ENCODE measurements around the gene SIRPG. TPM values are rescaled to one million over a fixed set of nuclear protein-coding genes. Genes with fewer than 3 reads are reported as not detected.

Gene SIRPG
- total and polyA plus RNA-seq, 8 donors, result 0.15 to 0.58 (median 0.34) TPM; not detected in 1

GRCh38 chr20:1672728-1673127 lies 15.1 kb upstream of the SIRPG start:
- H3K27ac ChIP-seq, result no peak overlapping the region
- H3K4me1 ChIP-seq, result no peaks in the 10 kb centered on the region
- H3K36me3 ChIP-seq, result no peaks in the 10 kb centered on the region
- no peaks in the 10 kb centered on the region for H3K9me3 ChIP-seq
- TF ChIP-seq CTCF (IDR thresholded peaks at IDR 0.05), result no peak
- intact Hi-C loops (cut with DNase I), result no loop called here
- H3K4me3 ChIP-seq, result no peak overlapping the region
- H3K27me3 ChIP-seq, result peaks cover 0 to 13% of the 10 kb centered on the region in 2 donors
- ATAC-seq, result no peak
- DNase-seq, result no peak

GRCh38 chr20:1671891-1672669 lies 14.5 kb upstream of the SIRPG start:
- DNase-seq, result no peak
- intact Hi-C loops (cut with DNase I), result no loop called here
- H3K27ac ChIP-seq, result no peak overlapping the region
- H3K9me3 ChIP-seq, result no peaks in the 10 kb centered on the region
- no peak for TF ChIP-seq CTCF (IDR thresholded peaks at IDR 0.05)
- no peak overlapping the region for H3K4me3 ChIP-seq
- H3K4me1 ChIP-seq, result no peaks in the 10 kb centered on the region
- H3K27me3 ChIP-seq, result peaks cover 0 to 13% of the 10 kb centered on the region in 2 donors
- ATAC-seq, result no peak
- H3K36me3 ChIP-seq, result no peaks in the 10 kb centered on the region

- no peak overlapping the region for H3K27ac ChIP-seq
- no peaks in the 10 kb centered on the region for H3K36me3 ChIP-seq
- DNase-seq (no peak), ATAC-seq (no peak)
- no peak overlapping the region for H3K4me3 ChIP-seq
- TF ChIP-seq CTCF (IDR thresholded peaks at IDR 0.05), result no peak
- H3K9me3 ChIP-seq, result no peaks in the 10 kb centered on the region
- peaks cover 0 to 9% of the 10 kb centered on the region in 2 donors for H3K4me1 ChIP-seq
- intact Hi-C loops (cut with DNase I), result no loop called here
- peaks cover 0 to 4% of the 10 kb centered on the region in 2 donors for H3K27me3 ChIP-seq
Observed at GRCh38 chr20:1669304-1669703, 11.7 kb upstream of the SIRPG start.

GRCh38 chr20:1667502-1668085 lies 10.0 kb upstream of the SIRPG start:
- no peak for TF ChIP-seq CTCF (IDR thresholded peaks at IDR 0.05)
- H3K27me3 ChIP-seq, result peaks cover 0 to 4% of the 10 kb centered on the region in 2 donors
- ATAC-seq (no peak), DNase-seq (no peak)
- no peaks in the 10 kb centered on the region for H3K9me3 ChIP-seq
- peaks cover 0 to 15% of the 10 kb centered on the region in 2 donors for H3K4me1 ChIP-seq
- no peak overlapping the region for H3K4me3 ChIP-seq
- intact Hi-C loops (cut with DNase I), result no loop called here
- no peak overlapping the region for H3K27ac ChIP-seq
- no peaks in the 10 kb centered on the region for H3K36me3 ChIP-seq

- no peak for TF ChIP-seq CTCF (IDR thresholded peaks at IDR 0.05)
- ATAC-seq, result no peak
- no peaks in the 10 kb centered on the region for H3K36me3 ChIP-seq
- H3K27ac ChIP-seq, result no peak overlapping the region
- H3K4me1 ChIP-seq, result peaks cover 0 to 18% of the 10 kb centered on the region in 2 donors
- no peaks in the 10 kb centered on the region for H3K9me3 ChIP-seq
- peaks cover 0 to 4% of the 10 kb centered on the region in 2 donors for H3K27me3 ChIP-seq
- no peak for DNase-seq
- intact Hi-C loops (cut with DNase I), result no loop called here
- no peak overlapping the region for H3K4me3 ChIP-seq
Observed at GRCh38 chr20:1666802-1667201, 9.2 kb upstream of the SIRPG start.
